Measurements from ENCODE around the gene AVPI1.

The AVPI1 gene

DNA sequence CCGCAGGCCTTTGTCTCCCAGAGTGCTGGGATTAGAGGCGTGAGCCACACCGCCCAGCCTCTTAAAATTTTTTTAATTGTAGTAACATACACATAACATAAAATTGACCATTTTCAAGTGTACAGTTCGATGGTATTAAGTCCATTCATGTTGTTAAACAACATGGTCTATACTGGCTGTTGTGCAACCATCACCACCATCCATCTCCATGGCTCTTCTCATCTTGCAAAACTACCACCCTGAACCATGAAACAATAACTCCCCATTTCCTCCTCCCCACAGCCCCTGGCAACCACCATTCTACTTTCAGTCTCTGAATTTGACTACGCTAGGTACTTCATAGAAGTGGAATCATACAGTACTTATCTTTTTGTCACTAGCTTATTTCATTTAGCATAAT, 42.0 kb upstream of the AVPI1 start:
- no peak overlapping the region for H3K4me3 ChIP-seq (ENCODE audit: control insufficient read depth, low read depth, low read length)
- DNase-seq (ENCODE audit: low read depth) = no peak
- no peak for TF ChIP-seq CTCF (IDR thresholded peaks at IDR 0.05; ENCODE audit: control insufficient read depth, insufficient read depth, low read depth, low read length, missing control alignments)

DNA sequence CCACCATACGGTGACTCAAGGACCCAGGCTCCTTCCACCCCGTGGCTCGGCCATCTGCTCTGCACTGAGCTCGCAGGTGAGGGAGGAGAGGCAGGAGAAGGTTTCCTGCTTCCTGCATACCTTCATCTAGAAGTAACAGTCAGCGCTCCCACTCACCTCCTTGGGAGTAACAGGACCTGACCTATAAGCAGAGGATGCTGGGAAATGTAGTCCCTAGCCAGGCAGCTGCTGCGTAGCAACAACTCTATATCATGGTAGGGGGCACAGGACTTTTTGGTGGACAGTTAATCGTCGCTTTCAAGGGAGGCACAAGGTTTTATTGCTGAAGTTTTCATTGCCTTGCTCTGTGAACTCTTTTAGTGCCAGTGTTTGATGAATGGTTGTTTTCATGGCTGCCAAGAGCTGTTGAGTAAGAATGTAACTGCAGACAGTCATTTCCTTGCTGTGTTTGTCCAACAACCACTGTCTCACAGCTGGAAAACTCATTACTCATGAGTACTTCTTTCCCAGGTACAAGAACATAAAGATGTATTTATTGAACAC, 39.7 kb upstream of the AVPI1 start:
- DNase-seq (ENCODE audit: low read depth) = peak; percentile 66
- peak overlapping the region; percentile 14 for H3K4me3 ChIP-seq (ENCODE audit: control insufficient read depth, low read depth, low read length)
- no peak for TF ChIP-seq CTCF (IDR thresholded peaks at IDR 0.05; ENCODE audit: control insufficient read depth, insufficient read depth, low read depth, low read length, missing control alignments)

DNA sequence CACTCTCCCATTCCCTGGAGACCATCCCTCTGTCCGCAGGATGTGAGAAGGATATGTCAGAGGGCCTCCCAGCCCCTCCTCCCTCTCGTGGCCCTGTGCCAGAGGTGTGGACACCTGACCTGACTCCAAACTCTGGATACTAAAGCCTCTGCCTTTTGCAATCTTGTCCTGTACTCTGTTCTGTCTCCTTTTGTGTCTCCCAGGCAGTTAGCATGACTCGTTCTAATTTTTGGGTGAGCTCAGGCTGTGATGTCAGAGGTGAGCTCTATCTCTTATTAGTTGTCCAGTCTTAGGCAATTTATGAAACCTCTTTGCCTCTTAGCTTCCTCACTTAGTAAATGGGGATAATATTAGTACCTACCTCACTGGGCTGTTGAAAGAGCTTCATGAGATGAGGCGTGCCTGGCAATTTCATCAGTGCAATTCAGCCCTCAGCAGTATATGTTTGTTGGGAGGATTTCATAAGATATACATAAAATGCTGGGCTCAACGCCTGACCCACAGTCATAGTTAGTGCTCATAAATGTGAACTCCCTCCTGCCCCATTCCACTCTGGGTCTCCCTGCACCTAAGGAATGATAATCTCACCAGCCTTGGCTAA, 37.4 kb upstream of the AVPI1 start:
- DNase-seq (ENCODE audit: low read depth) = no peak
- no peak for TF ChIP-seq CTCF (IDR thresholded peaks at IDR 0.05; ENCODE audit: control insufficient read depth, insufficient read depth, low read depth, low read length, missing control alignments)

GRCh38 chr10:97723001-97723400, 36.0 kb upstream of the AVPI1 start:
- no peak for DNase-seq (ENCODE audit: low read depth)
- no peak overlapping the region for H3K4me3 ChIP-seq (ENCODE audit: control insufficient read depth, low read depth, low read length)
- no peak for TF ChIP-seq CTCF (IDR thresholded peaks at IDR 0.05; ENCODE audit: control insufficient read depth, insufficient read depth, low read depth, low read length, missing control alignments)

More for the DNA sequence above, 37.4 kb upstream of the AVPI1 start:
- H3K4me3 ChIP-seq (ENCODE audit: control insufficient read depth, low read depth, low read length) = no peak overlapping the region

DNA sequence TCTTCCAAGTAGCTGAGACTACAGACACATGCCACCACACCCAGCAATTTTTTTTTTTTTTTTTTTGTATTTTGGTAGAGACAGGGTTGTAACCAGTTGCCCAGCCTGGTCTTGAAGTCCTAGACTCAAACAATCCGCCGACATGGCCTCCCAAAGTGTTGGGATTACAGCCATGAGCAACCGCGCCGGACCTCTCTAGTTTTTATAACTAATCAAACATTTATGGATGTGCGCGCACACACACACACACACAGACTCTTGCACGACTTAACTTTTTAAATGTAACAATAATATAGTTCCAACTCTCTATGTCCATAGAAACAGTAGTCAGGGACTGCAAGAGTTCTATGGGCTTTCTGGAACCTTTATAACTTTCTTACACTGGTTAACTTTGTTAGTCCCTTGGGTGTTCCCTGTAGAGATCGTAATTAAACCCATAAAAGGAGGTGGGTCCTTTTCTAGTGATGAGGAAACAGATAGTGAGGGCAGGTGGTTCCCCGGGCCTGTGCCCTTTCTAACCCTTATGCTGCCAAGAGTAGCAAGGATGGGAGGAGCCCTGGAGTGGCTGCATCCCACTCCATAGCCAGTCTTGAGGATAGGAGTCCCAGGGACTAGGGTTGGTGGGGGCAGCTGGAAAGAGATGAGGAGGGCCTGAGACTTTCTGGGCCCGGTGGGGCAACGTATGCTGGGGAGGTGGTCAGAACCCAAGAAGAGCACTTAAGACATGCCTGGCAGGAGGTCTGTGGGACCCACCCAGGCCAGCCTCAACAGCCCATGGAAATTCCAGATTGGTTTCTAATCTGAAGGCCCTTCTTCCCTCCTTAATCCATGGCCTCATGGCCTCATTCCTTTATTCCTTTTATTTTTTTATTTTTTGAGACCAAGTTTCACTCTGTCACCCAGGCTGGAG, 35.1 kb upstream of the AVPI1 start:
- no peak for TF ChIP-seq CTCF (IDR thresholded peaks at IDR 0.05; ENCODE audit: control insufficient read depth, insufficient read depth, low read depth, low read length, missing control alignments)
- DNase-seq (ENCODE audit: low read depth) = no peak
- no peak overlapping the region for H3K4me3 ChIP-seq (ENCODE audit: control insufficient read depth, low read depth, low read length)

DNA sequence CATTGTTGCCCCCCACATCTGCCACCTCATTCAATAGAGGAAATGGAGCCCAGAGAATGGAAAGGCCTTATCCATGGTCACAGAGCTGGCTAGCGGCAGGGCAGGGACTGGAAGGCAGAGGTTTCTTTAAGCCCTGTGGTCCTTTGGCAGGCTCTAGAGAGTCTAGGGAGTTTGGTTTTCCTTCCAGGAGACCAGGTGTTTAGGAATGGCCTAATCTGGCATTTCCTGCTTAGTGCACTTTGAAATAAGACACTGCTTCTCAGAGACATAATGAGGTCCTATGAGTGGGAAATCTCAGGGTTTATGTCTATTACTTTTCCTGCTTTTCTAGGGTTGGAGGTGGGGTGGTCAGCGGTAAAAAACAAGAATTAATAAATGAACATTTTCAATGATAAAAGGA, 32.6 kb upstream of the AVPI1 start:
- TF ChIP-seq CTCF (IDR thresholded peaks at IDR 0.05; ENCODE audit: control insufficient read depth, insufficient read depth, low read depth, low read length, missing control alignments) = no peak
- DNase-seq (ENCODE audit: low read depth) = no peak
- H3K4me3 ChIP-seq (ENCODE audit: control insufficient read depth, low read depth, low read length) = no peak overlapping the region

Measured in AG09309 (cell line).